ENCODE measurements around the gene CIC.
A peak's percentile ranks its signal among the peaks of the same experiment; 100 is the strongest.
"Not testable (repeated sequence)": the region's sequence is repeated elsewhere in the genome, so short reads cannot be mapped to it uniquely, and the experiment has no call there.

The CIC gene

DNA sequence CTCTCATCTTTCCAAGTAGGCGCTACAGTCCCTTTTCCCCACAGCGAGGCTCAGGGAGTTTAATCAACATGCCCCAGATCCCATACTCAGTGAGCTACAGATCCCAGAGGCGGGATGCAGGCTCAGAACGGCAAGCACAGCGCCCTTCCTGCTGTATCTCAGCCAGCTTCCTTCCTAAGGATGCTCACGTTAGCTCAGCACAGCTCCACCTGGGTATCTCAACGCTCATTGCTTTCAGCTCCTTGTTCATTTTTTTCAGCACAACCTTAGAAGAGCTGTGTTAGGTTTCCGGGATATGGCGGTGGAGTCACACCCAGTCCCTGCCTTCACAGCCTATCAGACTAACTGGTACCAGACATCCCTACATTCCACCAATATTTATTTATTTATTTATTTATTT, 53.3 kb downstream of the CIC start:
- DNase-seq, result peak in 27 of 42 donors; percentile 24 to 76 (median 42)
- intact Hi-C loops (cut with DNase I), result loop anchor here (10.0 kb wide), 1 partner anchor 78 kb away; the partner anchor contains the start of gene GSK3A

DNA sequence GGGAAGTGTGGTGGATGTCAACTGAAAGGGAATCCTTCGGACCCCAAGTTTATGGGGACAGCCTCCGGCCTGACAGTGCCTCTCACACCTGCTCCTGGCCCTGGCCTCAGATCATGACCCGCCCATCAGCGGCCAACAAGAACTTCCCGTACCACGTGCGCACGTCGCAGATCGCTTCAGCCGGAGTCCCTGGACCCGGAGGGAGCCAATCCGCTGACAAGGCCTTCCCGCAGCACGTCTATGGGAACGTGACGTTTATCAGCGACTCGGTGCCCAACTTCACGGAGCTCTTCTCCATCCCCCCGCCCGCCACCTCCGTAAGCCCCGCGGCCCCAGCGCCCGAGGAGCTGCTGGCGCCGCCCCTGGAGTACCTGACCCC, 54.4 kb downstream of the CIC start:
- no peak for DNase-seq

DNA sequence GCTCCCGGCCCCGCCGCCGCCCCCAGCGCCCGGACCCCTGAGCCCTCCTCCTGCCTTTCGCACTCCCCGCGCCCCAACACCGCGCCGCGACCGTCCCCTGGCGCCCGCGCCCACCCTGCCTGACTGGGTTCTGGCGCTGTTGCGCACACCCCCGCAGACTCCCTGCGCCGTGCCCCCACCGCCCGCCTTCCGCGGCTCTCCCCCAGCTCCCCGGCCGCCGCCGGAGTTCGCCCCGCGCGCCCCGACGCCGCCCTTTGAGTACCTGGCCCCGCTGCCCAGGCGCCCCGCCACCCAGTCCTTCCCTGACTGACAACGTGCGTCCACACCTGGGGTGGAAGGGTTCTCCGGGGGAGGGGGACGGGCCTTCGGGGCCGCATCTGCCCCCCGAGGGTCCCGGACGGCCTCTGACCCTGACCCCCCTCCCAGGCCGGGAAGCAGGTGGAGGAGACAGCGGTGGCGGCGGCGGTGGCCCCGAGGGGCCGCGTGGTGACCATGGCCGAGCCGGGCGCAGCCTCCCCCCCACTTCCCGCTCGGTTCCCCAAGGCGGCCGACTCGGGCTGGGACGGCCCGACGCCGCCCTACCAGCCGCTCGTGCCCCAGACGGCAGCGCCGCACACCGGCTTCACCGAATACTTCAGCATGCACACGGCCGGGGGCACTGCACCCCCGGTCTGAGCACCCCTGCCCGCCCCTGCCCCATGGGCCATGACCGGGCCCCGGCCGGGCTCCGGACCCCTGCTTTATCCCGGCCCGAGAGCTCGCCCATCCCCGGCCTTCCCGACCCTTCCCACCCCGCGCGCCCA, 55.0 kb downstream of the CIC start:
- intact Hi-C loops (cut with DNase I), result loop anchor here (10.0 kb wide), 1 partner anchor 79 kb away; the partner anchor contains the start of gene GSK3A
- DNase-seq, result peak in 15 of 42 donors; percentile 12 to 52 (median 31)

More for the DNA sequence above, 54.4 kb downstream of the CIC start:
- intact Hi-C loops (cut with DNase I), result loop anchor here (10.0 kb wide), 1 partner anchor 79 kb away; the partner anchor contains the start of gene GSK3A

DNA sequence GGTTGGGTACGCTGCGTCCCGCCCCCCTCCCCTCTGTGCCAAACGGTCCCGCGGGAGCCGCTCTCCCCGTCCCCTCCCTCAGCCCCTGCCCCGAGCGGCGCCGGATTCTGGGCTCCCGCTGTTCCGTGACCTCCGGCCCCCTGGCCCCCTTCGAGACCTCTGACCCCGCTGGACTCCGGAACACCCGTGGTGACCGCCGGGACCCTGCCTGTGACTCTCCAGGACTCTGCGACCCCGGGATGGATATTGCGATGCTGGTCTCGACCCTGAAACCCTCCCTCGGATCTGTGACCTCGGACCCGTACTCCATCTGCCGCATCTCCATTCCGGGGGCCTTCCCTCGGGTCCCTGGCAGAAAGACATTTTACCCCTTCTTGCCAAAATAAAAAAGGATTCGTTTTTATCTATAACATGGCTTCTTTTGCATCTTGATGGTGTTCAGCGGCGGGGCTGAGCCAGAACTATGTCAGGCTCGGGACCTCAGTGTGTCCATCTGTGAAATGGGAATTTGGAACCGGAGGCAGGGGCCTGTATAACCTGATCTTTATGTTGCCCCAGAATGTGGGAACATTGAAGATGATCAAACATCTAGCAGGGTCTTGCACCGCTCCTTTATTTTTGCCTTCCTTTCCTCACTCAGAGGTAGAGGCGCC, 55.7 kb downstream of the CIC start:
- DNase-seq, result peak in 6 of 42 donors; percentile 33 to 53 (median 36)
- intact Hi-C loops (cut with DNase I), result loop anchor here (10.0 kb wide), 1 partner anchor 80 kb away; the partner anchor contains the start of gene GSK3A

DNA sequence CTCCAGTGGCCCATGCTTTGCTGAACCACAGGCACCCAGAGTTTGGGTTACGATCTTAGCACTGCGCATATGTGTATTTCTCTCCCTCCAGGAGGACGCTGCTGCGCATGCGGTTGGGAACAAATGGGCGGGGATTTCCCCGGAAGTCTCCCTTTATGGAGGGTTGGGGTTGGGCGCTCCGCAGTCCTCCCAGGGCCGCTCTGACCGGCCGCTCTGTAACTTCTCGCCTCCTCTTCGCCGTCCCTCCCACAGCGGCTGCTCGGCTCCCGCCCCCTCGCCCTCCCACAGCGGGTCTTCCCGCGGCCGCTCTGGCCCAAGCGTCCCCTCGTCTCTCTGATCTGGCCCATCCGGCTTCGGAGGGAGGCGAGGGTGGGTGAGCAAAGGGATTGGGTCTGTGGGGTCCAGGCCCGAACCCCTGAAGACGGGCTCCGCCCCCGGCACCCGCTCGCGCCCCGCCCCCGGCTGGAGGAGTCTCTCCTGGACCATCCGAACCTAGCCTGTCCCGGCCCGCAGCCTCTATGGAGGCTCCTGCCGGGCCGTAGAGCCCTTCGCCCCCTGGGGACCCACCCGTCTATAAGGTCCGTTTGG, 56.4 kb downstream of the CIC start, which contains the start of gene MEGF8:
Gene MEGF8, plus strand, starts transcription at position 328 of the 588 bp plus-strand sequence. CDS start 609 bp downstream, outside the sequence.
- intact Hi-C loops (cut with DNase I), result loop anchor here (10.0 kb wide), 1 partner anchor 81 kb away; the partner anchor contains the start of gene GSK3A
- peak; percentile 95 to 99 (median 98) for DNase-seq

DNA sequence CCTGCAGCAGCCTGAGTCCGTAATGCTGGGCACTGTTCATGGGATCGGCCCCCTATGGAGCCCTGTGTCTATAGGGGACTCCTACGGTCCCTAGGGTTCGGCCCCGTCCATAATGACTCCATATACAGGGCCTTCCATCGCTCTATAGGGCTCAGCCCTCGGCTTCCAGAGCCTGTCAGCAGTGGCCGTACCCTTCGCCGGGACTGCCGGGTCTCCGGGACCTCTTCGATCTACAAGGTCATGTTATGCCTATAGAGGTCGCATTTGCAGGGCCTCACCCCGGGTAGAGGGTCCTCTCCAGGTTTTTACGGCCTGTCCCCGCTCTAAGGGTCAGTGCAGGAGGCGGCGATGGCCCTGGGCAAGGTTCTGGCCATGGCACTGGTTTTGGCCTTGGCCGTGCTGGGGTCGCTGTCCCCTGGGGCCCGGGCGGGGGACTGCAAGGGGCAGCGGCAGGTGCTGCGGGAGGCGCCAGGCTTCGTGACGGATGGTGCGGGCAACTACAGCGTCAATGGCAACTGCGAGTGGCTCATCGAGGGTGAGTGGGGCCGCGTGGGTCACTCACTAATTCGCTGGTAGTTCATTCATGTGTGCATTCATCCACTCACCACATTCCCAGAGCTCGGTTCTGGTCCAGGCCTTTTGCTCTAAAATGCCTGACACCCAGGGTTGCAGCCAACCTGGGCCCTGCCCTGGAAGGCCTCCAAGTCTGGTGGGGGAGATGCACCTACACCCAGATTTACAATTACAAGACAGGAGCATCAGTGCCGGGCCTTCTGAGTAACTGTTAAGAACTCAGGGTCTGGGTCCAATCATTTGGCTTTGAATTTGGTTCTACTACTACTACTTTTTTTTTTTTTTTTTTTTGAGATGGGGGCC, 57.1 kb downstream of the CIC start:
- DNase-seq, result peak in 22 of 42 donors; percentile 14 to 54 (median 28)
- intact Hi-C loops (cut with DNase I), result loop anchor here (10.0 kb wide), 1 partner anchor 81 kb away; the partner anchor contains the start of gene GSK3A

DNA sequence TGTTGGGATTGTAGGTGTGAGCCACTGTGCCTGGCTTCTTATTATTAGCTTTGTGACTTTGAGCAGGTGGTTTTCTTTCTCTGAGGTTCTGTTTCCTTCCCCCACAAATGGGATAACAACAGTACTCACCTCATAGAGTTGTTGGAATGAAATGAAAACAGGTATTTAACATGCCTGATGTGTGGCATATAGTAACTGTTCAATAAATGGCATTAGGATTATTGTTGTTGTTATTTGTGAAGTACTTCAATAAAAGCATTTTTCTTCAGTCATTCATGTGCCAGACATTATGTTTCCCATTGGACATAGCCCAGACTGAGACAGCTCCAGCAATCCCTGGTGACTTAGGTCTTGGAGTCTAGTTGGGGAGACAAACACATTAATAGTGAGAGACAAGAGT, 57.9 kb downstream of the CIC start:
- DNase-seq, result no peak
- intact Hi-C loops (cut with DNase I), result loop anchor here (10.0 kb wide), 1 partner anchor 82 kb away; the partner anchor contains the start of gene GSK3A

DNA sequence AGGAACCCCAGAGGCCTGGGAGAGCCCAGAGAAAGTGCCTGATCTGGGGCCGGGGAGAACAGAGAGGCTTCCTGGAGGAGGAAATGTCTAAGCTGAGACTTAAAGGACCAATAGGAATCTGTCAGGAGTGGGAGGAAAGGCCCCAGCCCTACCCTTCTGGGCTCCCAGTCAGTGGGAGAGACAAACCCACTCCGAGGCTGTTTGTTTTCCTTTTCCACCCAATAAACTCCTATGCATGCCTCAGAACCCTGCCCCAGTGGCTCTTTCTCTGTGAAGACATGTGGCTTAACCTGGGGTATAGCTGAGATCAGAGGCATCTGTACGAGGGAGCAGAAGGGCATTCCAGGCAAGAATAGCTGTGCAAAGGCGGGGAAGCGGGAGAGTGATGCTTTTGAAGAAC, 58.3 kb downstream of the CIC start:
- intact Hi-C loops (cut with DNase I), result loop anchor here (10.0 kb wide), 1 partner anchor 83 kb away; the partner anchor contains the start of gene GSK3A
- DNase-seq, result no peak

DNA sequence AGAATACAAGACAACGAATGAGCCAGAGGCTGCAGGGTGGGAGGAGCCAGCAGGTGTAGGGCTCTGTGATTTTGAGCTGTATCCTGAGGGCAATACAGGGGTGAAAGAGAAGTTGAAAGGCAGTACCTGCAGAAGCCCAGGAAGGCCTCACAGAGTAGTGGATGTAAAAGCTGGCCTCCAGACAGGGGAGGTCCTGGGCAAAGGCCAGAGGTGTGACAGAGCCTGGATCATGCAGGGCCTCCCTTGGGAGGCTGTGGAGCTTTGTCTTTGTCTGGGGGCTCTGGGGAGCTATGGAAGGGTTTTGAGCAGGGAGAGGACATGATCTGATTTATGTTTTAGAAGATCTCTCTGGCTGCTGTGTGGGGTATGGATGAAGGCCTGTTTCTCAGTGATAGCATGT, 59.1 kb downstream of the CIC start:
- no peak for DNase-seq
- intact Hi-C loops (cut with DNase I), result loop anchor here (10.0 kb wide), 1 partner anchor 83 kb away; the partner anchor contains the start of gene GSK3A

DNA sequence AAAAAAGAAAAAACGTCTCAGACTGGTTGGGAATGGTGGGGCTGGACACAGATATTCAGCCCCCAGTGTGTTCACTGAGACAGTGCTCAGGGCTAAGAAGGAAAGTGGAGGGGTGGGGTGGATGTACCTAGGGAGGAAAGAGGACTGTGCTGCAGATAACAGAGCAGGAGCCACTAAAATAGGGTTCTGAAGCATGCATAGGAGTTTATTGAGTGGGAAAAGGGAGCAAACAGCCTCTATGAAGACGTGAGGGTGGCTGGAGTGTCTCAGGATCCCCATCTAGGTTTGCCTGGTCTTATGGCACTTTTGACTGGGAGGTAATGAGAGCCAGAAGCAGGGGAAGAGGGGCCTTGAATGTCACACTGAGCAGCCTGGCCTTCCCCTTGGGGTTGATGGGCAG, 59.8 kb downstream of the CIC start:
- no peak for DNase-seq
- intact Hi-C loops (cut with DNase I), result loop anchor here (10.0 kb wide), 1 partner anchor 84 kb away; the partner anchor contains the start of gene GSK3A

DNA sequence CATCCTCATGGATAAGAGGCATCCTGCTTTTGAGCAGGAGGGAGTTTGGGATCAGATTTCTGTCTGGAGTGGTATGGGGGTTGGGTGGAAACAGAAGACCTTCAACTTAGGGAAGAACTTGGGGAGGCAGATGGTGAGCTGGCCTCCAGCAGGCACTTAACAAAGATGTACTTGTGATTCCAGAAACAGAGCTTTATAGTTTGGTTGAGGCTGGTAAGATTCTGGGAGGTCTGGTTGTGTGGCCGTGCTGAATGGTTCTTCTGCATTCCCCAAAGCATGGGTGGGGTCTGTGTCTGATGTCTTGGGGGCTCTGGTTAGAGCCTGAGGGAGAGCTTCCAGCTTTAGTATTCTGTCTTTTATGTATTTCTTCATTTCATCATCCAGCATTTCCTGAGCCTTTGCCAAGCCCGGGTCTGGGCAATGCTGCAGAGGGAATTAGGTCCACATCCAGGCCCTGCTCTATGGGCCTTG, 61.2 kb downstream of the CIC start:
- DNase-seq, result no peak

DNA sequence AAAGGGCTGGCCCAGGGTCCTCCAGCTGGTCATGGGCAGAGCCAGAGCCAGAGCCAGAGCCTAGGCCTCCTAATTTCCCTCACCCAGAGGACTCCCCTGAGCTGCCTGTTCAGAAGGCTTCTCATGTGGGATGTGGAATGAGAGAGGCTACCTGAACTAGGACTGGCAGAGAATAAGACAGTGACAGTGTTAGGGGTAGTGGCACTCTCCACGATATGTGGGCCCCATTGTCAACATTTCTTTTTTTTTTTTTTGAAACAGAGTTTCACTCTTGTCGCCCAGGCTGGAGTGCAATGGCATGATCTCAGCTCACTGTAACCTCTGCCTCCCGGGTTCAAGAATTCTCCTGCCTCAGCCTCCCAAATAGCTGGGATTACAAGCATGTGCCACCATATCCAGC, 62.3 kb downstream of the CIC start:
- intact Hi-C loops (cut with DNase I), result not testable (repeated sequence)

More for the DNA sequence above, 61.2 kb downstream of the CIC start:
- intact Hi-C loops (cut with DNase I), result no loop called here

DNA sequence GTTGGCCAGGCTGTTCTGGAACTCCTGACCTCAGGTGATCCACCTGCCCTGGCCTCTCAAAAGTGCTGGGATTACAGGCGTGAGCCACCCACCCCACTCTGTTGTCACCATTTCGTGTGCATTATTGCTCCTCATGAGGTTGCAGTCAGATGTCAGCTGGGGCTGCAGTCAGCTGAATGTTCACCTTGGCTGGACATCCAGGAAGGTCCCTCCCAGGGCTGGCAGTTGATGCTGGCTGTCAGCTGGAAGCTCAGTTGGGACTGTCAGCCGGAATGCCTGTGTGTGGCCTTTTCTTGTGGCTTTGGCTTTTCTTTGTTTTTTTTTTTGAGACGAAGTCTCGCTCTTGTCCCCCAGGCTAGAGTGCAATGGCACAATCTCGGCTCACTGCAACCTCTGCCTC, 63.0 kb downstream of the CIC start:
- intact Hi-C loops (cut with DNase I), result no loop called here
- DNase-seq, result no peak

More for the DNA sequence above, 62.3 kb downstream of the CIC start:
- not testable (repeated sequence) for DNase-seq

DNA sequence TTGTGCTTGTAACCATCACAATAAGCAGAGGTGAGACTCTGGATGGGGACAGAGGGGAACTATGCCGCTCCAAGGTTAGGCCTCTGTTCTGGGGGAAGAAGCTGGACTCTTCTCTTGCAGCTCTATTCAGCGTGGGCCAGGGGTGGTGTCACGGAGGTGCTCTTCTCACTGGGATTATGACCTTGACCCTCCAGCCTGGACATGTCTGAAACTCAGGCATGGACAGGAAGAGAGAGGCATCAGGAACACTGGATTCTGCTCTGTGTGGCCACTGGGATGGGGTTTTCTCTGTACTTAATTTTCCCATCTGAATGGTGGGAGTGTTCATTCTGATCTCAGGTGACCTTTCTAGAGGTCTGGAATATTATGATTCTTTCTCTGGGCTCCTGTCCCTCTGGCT, 64.0 kb downstream of the CIC start:
- intact Hi-C loops (cut with DNase I), result no loop called here
- no peak for DNase-seq

DNA sequence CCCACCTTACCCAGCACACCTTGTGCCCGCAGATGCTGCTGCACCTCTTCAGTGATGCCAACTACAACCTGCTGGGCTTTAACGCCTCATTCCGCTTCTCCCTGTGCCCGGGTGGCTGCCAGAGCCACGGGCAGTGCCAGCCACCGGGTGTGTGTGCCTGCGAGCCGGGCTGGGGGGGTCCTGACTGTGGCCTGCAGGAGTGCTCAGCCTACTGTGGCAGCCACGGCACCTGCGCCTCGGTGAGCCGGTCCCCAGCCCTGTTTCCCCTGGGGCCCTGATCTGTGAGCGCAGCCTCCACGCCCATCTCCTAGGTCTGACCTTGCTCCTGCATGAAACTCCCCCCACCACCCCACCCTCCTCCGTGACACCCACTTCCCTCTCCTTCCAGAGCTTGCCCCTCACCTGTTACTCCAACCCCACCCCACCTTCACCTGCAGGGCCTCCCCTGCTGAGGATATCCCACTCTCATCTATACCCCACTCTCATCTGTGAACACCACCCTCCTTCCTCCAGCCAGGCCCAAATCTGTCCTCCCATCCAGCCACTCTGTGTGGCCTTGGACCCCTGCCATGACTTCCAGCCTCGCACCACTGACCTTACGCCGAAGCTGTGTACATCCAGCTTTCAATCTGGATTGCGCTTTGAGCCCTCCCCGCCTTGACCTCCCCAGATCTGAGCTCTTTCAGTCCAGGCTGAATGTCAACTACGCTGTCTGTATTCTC, 65.1 kb downstream of the CIC start:
- intact Hi-C loops (cut with DNase I), result no loop called here
- no peak for DNase-seq

DNA sequence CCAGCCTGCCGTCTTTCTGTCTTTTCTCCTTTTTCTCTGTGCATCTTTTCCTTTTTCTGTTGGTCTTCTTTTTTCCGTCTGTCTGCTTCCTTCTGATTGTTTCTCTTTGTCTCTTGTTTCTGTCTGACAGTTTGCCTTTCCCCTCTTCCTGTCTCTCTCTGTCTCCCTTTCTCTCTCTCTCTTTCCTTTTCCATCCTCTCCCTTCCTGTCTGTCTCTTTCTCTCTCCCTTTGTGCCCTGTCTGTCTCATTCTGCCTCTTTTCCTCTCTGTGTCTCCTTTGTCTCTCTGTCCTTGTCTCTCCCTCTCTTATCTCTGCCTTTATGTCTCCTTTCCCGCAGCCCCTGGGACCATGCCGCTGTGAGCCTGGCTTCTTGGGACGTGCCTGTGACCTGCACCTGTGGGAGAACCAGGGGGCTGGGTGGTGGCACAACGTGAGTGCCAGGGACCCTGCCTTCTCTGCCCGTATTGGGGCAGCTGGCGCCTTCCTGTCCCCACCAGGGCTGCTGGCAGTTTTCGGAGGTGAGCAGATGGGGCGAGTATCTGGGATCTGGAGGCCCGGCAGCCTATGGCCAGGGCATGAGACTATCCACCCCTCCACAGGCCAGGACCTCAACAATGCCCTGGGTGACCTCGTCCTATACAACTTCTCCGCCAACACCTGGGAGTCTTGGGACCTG, 65.8 kb downstream of the CIC start:
- intact Hi-C loops (cut with DNase I), result no loop called here
- DNase-seq, result no peak

DNA sequence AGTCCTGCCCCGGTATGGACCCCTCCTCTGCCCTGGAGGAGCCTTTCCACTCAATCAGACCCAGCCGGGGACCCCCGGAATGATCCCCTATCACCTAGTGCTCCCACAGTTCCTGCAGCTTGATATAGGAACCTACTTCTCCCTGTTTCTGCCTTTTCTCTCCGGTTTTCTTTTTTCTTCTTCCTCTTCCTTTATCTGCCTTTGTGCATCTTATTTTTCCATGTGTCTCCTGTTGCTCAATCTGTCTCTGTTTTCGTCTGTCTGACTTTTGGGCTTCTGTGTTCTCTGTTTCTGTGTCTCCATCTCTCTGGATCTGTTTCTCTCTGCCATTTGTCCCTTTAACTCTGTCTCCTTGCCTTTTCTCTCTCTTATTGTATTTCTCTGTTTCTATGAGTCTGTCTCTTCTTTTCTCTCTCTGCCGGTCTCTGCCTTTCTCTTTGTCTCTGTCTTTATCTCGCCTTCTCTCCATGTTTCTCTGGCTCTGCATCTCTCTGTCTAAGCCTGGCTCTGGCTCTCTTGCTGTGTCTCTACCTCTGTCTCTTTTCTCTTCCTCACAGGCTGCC, 66.4 kb downstream of the CIC start:
- intact Hi-C loops (cut with DNase I), result no loop called here
- DNase-seq, result no peak

All from head of caudate nucleus (tissue), 42 donors.